GM12875 (cell line): ENCODE data around the gene LIG4.

Experiments
- H3K4me3 ChIP-seq: one replicate; pipeline ENCODE4 v1.5.1; 2011; ENCODE audit warnings: low read depth, low read length, control low read depth
- TF ChIP-seq, protein P1 (sequence below): IDR thresholded peaks from 2 replicates; pipeline ENCODE4 v1.5.1; 2011; ENCODE audit warnings: low read depth, mild to moderate bottlenecking, control low read depth, inconsistent platforms, low read length, moderate library complexity, borderline replicate concordance; ENCODE audit not compliant: insufficient read depth

LIG4 gene

DNA sequence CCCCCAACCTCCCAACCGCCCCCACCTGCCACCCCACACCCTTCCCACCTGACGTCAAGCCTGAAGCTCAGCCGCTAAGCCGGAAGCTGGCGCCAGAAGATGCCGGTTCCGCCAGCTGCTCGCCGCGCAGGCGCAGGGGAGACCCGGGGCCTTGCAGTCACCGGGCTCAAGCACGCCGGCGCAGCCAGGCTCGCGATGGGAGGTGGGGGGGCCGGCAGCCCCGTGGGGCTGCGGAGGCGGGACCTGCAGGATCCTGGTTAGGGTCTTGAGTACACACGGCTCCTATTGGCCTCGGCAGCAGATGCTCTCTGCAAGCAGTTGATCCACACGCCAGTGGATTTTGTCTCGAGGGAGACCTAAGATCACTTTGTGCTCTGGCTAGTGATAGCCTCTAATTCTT is at the start of gene LIG4:
LIG4 (minus strand) TSS at position 101 of the 400 bp plus-strand sequence. CDS start 4,268 bp downstream, outside the sequence.
- TF ChIP-seq, protein P1, sequence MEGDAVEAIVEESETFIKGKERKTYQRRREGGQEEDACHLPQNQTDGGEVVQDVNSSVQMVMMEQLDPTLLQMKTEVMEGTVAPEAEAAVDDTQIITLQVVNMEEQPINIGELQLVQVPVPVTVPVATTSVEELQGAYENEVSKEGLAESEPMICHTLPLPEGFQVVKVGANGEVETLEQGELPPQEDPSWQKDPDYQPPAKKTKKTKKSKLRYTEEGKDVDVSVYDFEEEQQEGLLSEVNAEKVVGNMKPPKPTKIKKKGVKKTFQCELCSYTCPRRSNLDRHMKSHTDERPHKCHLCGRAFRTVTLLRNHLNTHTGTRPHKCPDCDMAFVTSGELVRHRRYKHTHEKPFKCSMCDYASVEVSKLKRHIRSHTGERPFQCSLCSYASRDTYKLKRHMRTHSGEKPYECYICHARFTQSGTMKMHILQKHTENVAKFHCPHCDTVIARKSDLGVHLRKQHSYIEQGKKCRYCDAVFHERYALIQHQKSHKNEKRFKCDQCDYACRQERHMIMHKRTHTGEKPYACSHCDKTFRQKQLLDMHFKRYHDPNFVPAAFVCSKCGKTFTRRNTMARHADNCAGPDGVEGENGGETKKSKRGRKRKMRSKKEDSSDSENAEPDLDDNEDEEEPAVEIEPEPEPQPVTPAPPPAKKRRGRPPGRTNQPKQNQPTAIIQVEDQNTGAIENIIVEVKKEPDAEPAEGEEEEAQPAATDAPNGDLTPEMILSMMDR: no peak
- peak within 1 kb of the TSS; percentile 55 for H3K4me3 ChIP-seq

DNA sequence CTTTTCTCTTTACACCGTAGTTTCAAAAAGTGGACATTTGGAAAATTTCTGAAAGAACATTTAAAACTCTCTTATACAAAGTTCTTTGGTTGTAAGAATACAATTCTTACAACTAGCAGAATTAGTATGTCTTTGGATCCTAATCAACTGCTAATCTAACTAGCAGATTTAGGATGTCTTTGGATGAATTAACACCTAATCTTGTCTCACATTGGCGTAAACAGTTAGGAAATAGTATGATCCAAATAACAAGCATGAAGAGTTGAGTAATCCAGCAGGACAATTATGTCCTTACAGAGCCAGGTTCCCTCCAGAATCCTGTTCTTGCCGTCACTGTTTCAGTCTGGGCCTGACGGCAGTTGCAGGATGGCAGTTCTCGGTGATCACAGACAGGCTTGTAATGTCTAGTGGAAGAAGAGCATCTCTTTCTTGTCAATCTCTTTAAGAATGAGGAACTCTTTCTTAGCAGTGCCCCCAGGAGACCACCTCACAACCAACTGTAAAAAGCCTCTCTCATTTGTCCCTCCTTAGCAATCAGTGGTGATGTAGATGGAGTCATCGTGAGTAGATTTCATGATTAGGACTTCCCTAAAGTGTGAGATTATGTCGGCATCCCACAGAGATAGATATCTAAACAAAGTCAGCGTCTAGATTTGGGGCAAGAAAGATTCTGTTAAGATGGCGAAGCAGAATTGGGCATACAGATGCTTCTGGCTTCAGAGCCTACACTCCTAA is 48.5 kb upstream of the LIG4 start:
- no peak overlapping the region for H3K4me3 ChIP-seq
- TF ChIP-seq, protein P1: no peak

- TF ChIP-seq, protein P1: no peak
- H3K4me3 ChIP-seq: no peak overlapping the region
Observed at GRCh38 chr13:108257248-108257647, 41.9 kb upstream of the LIG4 start.

DNA sequence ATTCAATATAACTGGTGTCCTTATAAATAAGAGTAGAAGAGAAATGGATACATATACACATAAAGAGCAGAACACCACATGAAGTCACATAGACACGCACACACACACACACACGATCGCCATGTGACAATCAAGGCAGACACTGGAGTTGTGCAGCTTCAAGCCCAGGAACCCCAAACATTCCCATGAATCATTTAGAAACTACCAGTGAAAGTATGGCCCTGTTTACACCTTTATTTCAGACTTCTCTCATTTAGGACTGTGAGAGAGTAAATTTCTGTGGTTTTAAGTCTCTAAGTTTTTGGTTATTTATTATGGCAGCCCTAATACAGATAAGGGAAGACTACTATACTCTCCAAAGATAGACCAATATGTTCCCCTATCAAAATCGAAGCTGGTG is 33.8 kb upstream of the LIG4 start:
- TF ChIP-seq, protein P1: no peak

DNA sequence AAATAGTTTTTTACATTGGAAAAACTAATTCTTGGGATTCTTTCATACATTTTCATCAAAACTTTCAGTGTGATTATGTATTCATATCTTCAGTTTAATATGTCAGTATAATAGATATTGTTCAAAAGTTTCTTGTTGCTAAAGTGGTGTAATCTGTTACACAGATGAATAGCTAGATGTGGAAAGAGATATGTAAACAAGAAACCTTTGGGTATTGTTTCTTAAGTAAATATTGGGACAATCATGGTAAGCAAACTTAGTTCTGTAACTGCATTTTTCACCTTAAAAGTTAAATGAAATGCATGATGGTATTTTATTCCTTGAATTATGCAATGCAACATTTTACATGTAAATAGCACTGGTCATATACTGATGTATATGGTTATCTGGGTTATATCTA is 15.0 kb upstream of the LIG4 start:
- TF ChIP-seq, protein P1: no peak
- no peak overlapping the region for H3K4me3 ChIP-seq

More for the DNA sequence above, 33.8 kb upstream of the LIG4 start:
- no peak overlapping the region for H3K4me3 ChIP-seq

- H3K4me3 ChIP-seq: no peak overlapping the region
- TF ChIP-seq, protein P1: peak; percentile 25; the same call in 1 of the 2 replicates
Observed at GRCh38 chr13:108227651-108228272, 12.4 kb upstream of the LIG4 start.

- no peak overlapping the region for H3K4me3 ChIP-seq
- TF ChIP-seq, protein P1: no peak
Observed at GRCh38 chr13:108226184-108226583, 10.8 kb upstream of the LIG4 start.
